ENCODE measurements around the gene URM1. TPM values are rescaled to one million over a fixed set of nuclear protein-coding genes. Genes with fewer than 3 reads are reported as not detected.
"Not testable (repeated sequence)": the region's sequence is repeated elsewhere in the genome, so short reads cannot be mapped to it uniquely, and the experiment has no call there.

URM1 gene
- 74.2 and 77.5 TPM in 2 replicates for total RNA-seq (2014; rRNA removed; shearing (Covaris generic))

DNA sequence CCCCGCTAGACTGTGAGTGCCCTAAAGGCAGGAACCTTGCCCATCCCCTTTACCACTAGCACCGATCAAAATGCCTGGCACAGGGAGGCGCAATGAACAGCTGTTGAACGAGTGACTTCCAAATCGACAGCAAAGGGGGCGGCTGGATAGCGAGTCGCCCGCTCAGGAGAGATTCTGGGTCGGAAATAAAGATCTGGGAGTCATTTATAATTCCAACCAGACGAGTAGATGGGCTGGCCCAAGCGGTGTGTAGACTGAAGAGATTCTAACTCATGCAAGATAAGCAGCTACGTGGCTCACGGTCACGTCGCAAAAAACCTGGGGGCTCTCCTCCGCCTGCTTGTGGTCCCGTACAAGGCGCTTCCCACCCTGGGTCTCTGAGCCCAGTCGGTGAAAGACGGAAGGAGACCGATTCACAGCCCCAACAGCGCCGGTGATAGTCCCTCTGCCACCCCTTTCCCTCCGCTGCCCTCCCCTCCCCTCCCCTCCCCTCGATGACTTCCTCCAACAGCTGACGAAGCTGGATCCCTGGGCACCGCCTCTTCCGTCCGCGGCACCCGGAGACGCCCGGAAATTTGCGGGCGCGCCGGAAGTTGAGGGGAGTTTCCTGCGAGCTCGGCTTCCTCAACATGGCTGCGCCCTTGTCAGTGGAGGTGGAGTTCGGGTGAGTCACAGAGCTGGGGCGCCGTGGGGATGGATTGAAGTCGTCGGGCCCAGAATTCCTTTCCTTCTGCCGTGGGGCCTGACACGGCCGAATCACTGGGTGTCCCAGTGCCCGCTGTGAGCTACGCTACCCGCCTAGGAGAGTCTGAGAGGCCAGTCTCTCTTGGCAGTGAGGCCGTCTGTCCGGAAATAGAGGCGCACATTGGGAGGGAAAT, at the start of gene URM1:
Gene URM1 (plus strand): TSS at position 623 of the 878 bp plus-strand sequence. CDS start 7 bp downstream, at position 630.
- no peaks in the 10 kb centered on the region for H3K9me3 ChIP-seq (replicated peaks)
- no peaks in the 10 kb centered on the region for H3K27me3 ChIP-seq
- H3K36me3 ChIP-seq = 0 out of 2 replicates have a peak, but pooled peaks cover 3% of the 10 kb centered on the region
- peak within 1 kb of the TSS; percentile 87 for H3K4me3 ChIP-seq
- H3K4me1 ChIP-seq = no peaks in the 10 kb centered on the region
- peak; percentile 96 to 97 for DNase-seq
- H3K27ac ChIP-seq = peak within 1 kb of the TSS; percentile 88

GRCh38 chr9:128321879-128322403, 49.2 kb upstream of the URM1 start:
- H3K36me3 ChIP-seq = peaks cover 7% of the 10 kb centered on the region; the same call in 1 of the 2 replicates
- H3K27me3 ChIP-seq = no peaks in the 10 kb centered on the region
- H3K27ac ChIP-seq = peak overlapping the region; percentile 71; the same call in 1 of the 2 replicates
- H3K4me1 ChIP-seq = no peaks in the 10 kb centered on the region
- H3K9me3 ChIP-seq (replicated peaks) = no peaks in the 10 kb centered on the region
- DNase-seq = no peak
- peak overlapping the region; percentile 69 for H3K4me3 ChIP-seq

DNA sequence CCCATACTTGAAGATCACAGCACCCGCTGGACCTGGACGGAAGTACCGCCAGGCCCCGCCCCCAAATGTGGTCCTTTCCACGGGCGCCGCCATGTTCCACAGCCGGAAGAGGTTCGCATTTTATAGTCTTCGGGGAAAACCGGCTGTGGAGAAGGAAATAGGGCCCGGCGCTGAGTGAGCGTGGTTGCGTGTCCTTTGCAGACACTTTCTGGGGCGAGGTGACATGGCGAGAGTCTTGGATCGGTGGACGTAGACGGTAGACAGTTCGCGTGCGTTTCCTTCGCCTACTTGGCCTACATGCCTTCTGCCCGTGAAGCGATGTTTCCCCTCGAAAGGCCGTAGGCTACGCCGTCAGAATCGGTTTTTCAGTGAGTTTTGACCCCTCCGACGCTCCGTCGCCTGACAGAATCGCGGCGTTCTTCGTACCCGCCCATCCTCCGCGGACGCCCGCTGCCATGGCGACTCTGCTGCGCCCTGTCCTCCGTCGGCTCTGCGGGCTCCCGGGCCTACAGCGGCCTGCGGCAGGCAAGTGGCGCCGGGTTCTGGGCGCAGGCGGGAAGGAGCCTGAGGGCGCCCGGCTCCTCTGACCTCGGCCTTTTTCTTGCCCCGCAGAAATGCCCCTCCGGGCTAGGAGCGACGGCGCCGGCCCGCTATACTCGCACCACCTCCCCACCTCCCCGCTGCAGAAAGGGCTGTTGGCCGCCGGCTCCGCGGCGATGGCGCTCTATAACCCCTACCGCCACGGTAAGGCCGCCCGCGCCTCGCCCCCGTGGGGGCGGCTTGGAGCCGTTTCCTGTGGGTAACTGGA, 48.6 kb upstream of the URM1 start, which contains the start of the genes COQ4 and TRUB2:
Gene COQ4 (plus strand): TSS at position 436 of the 808 bp plus-strand sequence. CDS start 20 bp downstream, at position 456.
Gene TRUB2 (minus strand): TSS at position 44 of the 808 bp plus-strand sequence. CDS start 39 bp downstream, at position 5.
- no peaks in the 10 kb centered on the region for H3K4me1 ChIP-seq
- H3K4me3 ChIP-seq = peak within 1 kb of the TSS; percentile 69
- H3K36me3 ChIP-seq = peaks cover 6% of the 10 kb centered on the region; the same call in 1 of the 2 replicates
- no peaks in the 10 kb centered on the region for H3K27me3 ChIP-seq
- no peaks in the 10 kb centered on the region for H3K9me3 ChIP-seq (replicated peaks)
- peak; percentile 97 to 99 for DNase-seq
- H3K27ac ChIP-seq = peak within 1 kb of the TSS; percentile 71

- peaks cover 7% of the 10 kb centered on the region; the same call in 1 of the 2 replicates for H3K36me3 ChIP-seq
- no peak for DNase-seq
- peak overlapping the region; percentile 69 for H3K4me3 ChIP-seq
- peak overlapping the region; percentile 71 for H3K27ac ChIP-seq
- no peaks in the 10 kb centered on the region for H3K27me3 ChIP-seq
- no peaks in the 10 kb centered on the region for H3K9me3 ChIP-seq (replicated peaks)
- no peaks in the 10 kb centered on the region for H3K4me1 ChIP-seq
Observed at GRCh38 chr9:128323212-128323730, 47.9 kb upstream of the URM1 start.

- no peak overlapping the region for H3K27ac ChIP-seq
- no peaks in the 10 kb centered on the region for H3K4me1 ChIP-seq
- peaks cover 7% of the 10 kb centered on the region; the same call in 1 of the 2 replicates for H3K36me3 ChIP-seq
- no peak for DNase-seq
- peak overlapping the region; percentile 69 for H3K4me3 ChIP-seq
- no peaks in the 10 kb centered on the region for H3K27me3 ChIP-seq
- no peaks in the 10 kb centered on the region for H3K9me3 ChIP-seq (replicated peaks)
Observed at GRCh38 chr9:128323791-128324190, 47.4 kb upstream of the URM1 start.

DNA sequence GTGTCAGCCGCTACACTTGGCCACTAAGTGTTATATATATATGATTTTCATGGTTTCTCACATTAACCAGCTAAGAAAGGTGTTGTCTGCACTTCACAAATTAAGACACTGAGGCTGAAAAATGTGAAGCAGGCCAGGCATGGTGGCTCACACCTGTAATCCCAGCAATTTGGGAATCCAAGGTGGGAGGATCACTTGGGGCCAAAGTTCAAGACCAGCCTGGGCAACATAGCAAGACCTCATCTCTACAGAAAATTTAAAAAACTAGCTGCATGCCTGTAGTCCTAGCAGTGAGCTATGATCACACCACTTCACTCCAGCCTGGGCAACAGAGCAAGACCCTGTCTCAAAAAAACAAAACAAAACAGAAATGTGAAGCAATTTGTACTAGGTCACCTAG, 46.8 kb upstream of the URM1 start:
- no peaks in the 10 kb centered on the region for H3K9me3 ChIP-seq (replicated peaks)
- no peak overlapping the region for H3K27ac ChIP-seq
- DNase-seq = no peak
- H3K36me3 ChIP-seq = peaks cover 7% of the 10 kb centered on the region; the same call in 1 of the 2 replicates
- no peaks in the 10 kb centered on the region for H3K4me1 ChIP-seq
- no peaks in the 10 kb centered on the region for H3K27me3 ChIP-seq
- no peak overlapping the region for H3K4me3 ChIP-seq

GRCh38 chr9:128325629-128326028, 45.5 kb upstream of the URM1 start:
- peaks cover 7% of the 10 kb centered on the region; the same call in 1 of the 2 replicates for H3K36me3 ChIP-seq
- no peak for DNase-seq

GRCh38 chr9:128333451-128333869, 37.7 kb upstream of the URM1 start:
- no peaks in the 10 kb centered on the region for H3K4me1 ChIP-seq
- no peak overlapping the region for H3K27ac ChIP-seq
- H3K4me3 ChIP-seq = no peak overlapping the region
- no peak for DNase-seq
- no peaks in the 10 kb centered on the region for H3K27me3 ChIP-seq
- no peaks in the 10 kb centered on the region for H3K9me3 ChIP-seq (replicated peaks)
- no peaks in the 10 kb centered on the region for H3K36me3 ChIP-seq

More at GRCh38 chr9:128325629-128326028, 45.5 kb upstream of the URM1 start:
- Histone ChIP-seq H3K4me3 (no peak overlapping the region), H3K27ac (no peak overlapping the region), H3K27me3 (no peaks in the 10 kb centered on the region), H3K4me1 (no peaks in the 10 kb centered on the region), H3K9me3 (replicated peaks) (no peaks in the 10 kb centered on the region)

DNA sequence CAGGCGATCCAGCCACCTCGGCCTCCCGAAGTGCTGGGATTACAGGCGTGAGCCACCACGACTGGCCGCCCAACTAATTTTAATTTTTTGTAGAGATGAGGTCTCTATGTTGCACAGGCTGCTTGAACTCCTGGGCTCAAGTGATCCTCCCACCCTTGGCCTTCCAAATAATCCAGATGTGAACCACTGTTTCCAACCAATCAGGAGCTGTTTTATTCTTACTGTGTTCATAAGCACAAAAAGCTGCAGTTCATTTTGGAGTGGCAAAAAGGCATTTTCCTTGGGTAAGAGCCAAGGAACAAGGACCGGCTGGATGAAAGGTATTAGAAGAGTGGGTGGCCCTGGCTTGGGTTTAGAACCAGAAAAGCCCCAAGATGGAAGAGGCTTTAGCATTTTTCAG, 36.0 kb upstream of the URM1 start:
- H3K9me3 ChIP-seq (replicated peaks) = no peaks in the 10 kb centered on the region
- H3K27ac ChIP-seq = no peak overlapping the region
- no peaks in the 10 kb centered on the region for H3K27me3 ChIP-seq
- H3K36me3 ChIP-seq = no peaks in the 10 kb centered on the region
- DNase-seq = no peak
- H3K4me3 ChIP-seq = no peak overlapping the region
- no peaks in the 10 kb centered on the region for H3K4me1 ChIP-seq

DNA sequence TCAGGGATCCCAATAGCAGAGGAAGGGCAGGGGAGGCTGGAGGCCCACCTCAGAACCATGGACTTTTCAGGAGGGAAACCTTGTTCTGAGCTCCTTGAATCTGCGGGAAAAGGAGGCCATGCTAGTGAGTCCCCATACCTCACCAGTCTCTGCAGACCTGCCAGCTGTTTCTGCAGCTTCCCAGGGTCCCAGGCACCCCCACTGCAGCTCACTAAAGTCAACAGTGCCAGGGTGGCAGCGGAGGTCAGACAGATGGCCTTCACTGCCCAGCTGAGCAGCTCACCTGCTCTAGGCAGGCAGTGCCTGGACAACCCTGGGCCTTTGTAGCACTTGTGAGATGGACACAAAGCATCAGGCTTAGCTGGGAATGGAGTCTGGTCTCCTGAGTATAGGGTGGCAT, 35.3 kb upstream of the URM1 start:
- H3K36me3 ChIP-seq = no peaks in the 10 kb centered on the region
- DNase-seq = no peak
- no peaks in the 10 kb centered on the region for H3K4me1 ChIP-seq
- no peak overlapping the region for H3K4me3 ChIP-seq
- H3K9me3 ChIP-seq (replicated peaks) = no peaks in the 10 kb centered on the region
- no peak overlapping the region for H3K27ac ChIP-seq
- H3K27me3 ChIP-seq = no peaks in the 10 kb centered on the region

DNA sequence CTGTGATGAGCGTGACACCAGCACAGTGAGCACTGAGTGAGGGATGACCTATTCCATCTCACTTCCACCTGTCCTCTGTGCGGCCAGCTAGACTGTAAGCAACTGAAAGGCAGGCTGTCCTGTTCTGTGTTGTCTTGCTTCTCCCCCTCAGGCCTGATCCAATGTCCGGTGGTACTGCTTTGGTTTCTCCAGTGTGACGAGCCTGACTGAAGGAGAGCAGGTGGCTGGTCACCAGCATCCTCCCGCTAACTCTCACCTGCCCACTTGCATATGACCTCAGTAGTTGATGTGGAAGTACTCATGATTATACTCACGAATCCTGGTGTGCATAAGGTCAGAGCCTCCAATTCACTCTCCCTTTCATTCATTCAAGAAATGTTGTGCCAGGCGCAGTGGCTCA, 33.2 kb upstream of the URM1 start:
- Histone ChIP-seq H3K4me1 (no peaks in the 10 kb centered on the region), H3K27me3 (no peaks in the 10 kb centered on the region), H3K4me3 (no peak overlapping the region), H3K36me3 (no peaks in the 10 kb centered on the region), H3K9me3 (replicated peaks) (no peaks in the 10 kb centered on the region), H3K27ac (no peak overlapping the region)
- no peak for DNase-seq

- not testable (repeated sequence) for DNase-seq; H3K4me3 ChIP-seq; H3K27me3 ChIP-seq; H3K9me3 ChIP-seq (replicated peaks); H3K36me3 ChIP-seq; H3K4me1 ChIP-seq; H3K27ac ChIP-seq
Observed at GRCh38 chr9:128338852-128339614, 32.1 kb upstream of the URM1 start.

- H3K36me3 ChIP-seq = no peaks in the 10 kb centered on the region; the same call in 1 of the 2 replicates
- peak within 1 kb of the TSS; percentile 86 for H3K4me3 ChIP-seq
- no peak within 1 kb of the TSS for H3K27ac ChIP-seq
- no peaks in the 10 kb centered on the region for H3K4me1 ChIP-seq
- DNase-seq = peak; percentile 78 to 86
- H3K9me3 ChIP-seq (replicated peaks) = no peaks in the 10 kb centered on the region
- H3K27me3 ChIP-seq = no peaks in the 10 kb centered on the region
Observed at GRCh38 chr9:128339761-128340690, 31.1 kb upstream of the URM1 start, which contains the start of gene SLC27A4. Gene SLC27A4 (plus strand): TSS chr9:128340527. CDS start chr9:128343133, 2,606 bp downstream.

Data from SJCRH30 (cell line).